ENCODE results near the gene NXPH4. TPM values are rescaled to one million over a fixed set of nuclear protein-coding genes. Genes with fewer than 3 reads are reported as not detected.
A peak's percentile ranks its signal among the peaks of the same experiment; 100 is the strongest.

The NXPH4 gene
- total RNA-seq, 4 donors from 2014 or later: not detected

- Histone ChIP-seq H3K27ac (no peak overlapping the region), H3K9me3 (no peaks in the 10 kb centered on the region), H3K27me3 (peaks cover 19 to 24% (median 23%) of the 10 kb centered on the region in 3 donors), H3K36me3 (no peaks in the 10 kb centered on the region), H3K4me1 (peaks cover 6 to 16% of the 10 kb centered on the region in 2 donors), H3K4me3 (no peak overlapping the region)
- in situ Hi-C loops (cut with MboI; ENCODE audit: low sequenced_read_pairs in 4 of 4) (no loop called here), intact Hi-C loops (cut with DNase I; ENCODE audit: low total_unique reads) (loop anchor here (2.0 kb wide), 2 partner anchors 65 to 241 kb away; no protein-coding TSS in a partner anchor)
- DNase-seq (no peak), ATAC-seq (no peak)
- TF ChIP-seq POLR2A (IDR thresholded peaks at IDR 0.05) (no peak), CTCF (IDR thresholded peaks at IDR 0.05 in 4 of 5, conservative IDR thresholded peaks at IDR 0.05 in 1 of 5) (no peak)
These were observed 4.5 kb upstream of the NXPH4 start for GRCh38 chr12:57211791-57212700.

DNA sequence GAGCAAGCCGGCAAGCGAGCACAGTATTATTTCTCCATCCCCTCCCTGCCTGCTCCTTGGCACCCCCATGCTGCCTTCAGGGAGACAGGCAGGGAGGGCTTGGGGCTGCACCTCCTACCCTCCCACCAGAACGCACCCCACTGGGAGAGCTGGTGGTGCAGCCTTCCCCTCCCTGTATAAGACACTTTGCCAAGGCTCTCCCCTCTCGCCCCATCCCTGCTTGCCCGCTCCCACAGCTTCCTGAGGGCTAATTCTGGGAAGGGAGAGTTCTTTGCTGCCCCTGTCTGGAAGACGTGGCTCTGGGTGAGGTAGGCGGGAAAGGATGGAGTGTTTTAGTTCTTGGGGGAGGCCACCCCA, 3.9 kb upstream of the NXPH4 start:
- no peaks in the 10 kb centered on the region for H3K36me3 ChIP-seq
- in situ Hi-C loops (cut with MboI; ENCODE audit: low sequenced_read_pairs in 4 of 4): no loop called here

GRCh38 chr12:57213058-57213715, 3.4 kb upstream of the NXPH4 start:
- H3K36me3 ChIP-seq: no peaks in the 10 kb centered on the region
- H3K4me1 ChIP-seq: peaks cover 6 to 23% of the 10 kb centered on the region in 2 donors
- no peak overlapping the region for H3K4me3 ChIP-seq
- peak; percentile 78 to 98 (median 91) for TF ChIP-seq CTCF (IDR thresholded peaks at IDR 0.05 in 4 of 5, conservative IDR thresholded peaks at IDR 0.05 in 1 of 5)
- no peak for TF ChIP-seq POLR2A (IDR thresholded peaks at IDR 0.05)
- H3K27me3 ChIP-seq: peaks cover 30 to 35% (median 34%) of the 10 kb centered on the region in 3 donors
- DNase-seq: peak; percentile 72 to 85
- H3K9me3 ChIP-seq: no peaks in the 10 kb centered on the region
- in situ Hi-C loops (cut with MboI; ENCODE audit: low sequenced_read_pairs in 4 of 4): no loop called here
- no peak overlapping the region for H3K27ac ChIP-seq
- ATAC-seq: peak; percentile 75 to 78
- intact Hi-C loops (cut with DNase I; ENCODE audit: low total_unique reads): loop anchor here (2.0 kb wide), 2 partner anchors 64 to 240 kb away; no protein-coding TSS in a partner anchor

More for the DNA sequence above, 3.9 kb upstream of the NXPH4 start:
- DNase-seq (no peak), ATAC-seq (no peak)
- Histone ChIP-seq H3K27ac (no peak overlapping the region), H3K9me3 (no peaks in the 10 kb centered on the region), H3K4me3 (no peak overlapping the region), H3K4me1 (peaks cover 6 to 23% of the 10 kb centered on the region in 2 donors), H3K27me3 (peaks cover 25 to 30% (median 29%) of the 10 kb centered on the region in 3 donors)
- TF ChIP-seq POLR2A (IDR thresholded peaks at IDR 0.05) (no peak), CTCF (IDR thresholded peaks at IDR 0.05 in 4 of 5, conservative IDR thresholded peaks at IDR 0.05 in 1 of 5) (no peak)
- intact Hi-C loops (cut with DNase I; ENCODE audit: low total_unique reads): loop anchor here (2.0 kb wide), 2 partner anchors 64 to 240 kb away; no protein-coding TSS in a partner anchor

DNA sequence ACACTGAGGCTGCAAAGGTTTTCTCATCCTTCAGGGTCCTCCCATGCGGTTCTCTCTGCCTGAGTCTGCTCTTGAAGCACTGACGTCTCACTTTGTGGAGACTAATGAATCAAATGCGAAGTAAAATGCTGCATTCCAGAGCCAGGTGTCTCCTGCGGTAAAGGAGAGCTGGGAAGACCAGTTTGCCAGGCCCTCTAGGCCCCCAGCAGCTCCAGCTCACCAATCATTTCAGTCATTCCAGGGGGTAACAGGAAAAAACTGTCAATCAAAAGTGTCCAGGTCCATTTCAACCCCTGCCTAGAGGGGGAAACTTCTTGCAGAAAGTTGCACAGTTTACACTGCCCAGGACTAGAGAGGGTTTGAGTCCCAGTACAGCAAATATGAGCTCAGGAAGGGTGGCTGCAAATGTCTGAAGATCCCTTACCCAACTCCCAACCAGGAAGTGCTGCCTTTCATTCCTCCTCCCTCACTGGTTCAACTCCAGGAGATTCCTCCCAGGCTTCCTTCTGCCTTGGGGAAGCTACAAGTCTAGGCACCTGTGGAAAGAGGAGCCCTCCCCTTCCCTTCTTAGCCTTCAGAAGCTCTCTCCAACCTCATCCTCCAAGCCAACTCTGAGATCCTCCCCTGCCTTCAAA, 2.7 kb upstream of the NXPH4 start:
- peaks cover 6 to 23% of the 10 kb centered on the region in 2 donors for H3K4me1 ChIP-seq
- intact Hi-C loops (cut with DNase I; ENCODE audit: low total_unique reads) (loop anchor here (1.0 to 2.0 kb wide), 3 partner anchors 25 to 239 kb away; no protein-coding TSS in a partner anchor), in situ Hi-C loops (cut with MboI; ENCODE audit: low sequenced_read_pairs in 4 of 4) (no loop called here)
- no peaks in the 10 kb centered on the region for H3K9me3 ChIP-seq
- H3K27me3 ChIP-seq: peaks cover 37 to 42% (median 38%) of the 10 kb centered on the region in 3 donors
- no peaks in the 10 kb centered on the region for H3K36me3 ChIP-seq
- no peak overlapping the region for H3K4me3 ChIP-seq
- TF ChIP-seq CTCF (IDR thresholded peaks at IDR 0.05 in 4 of 5, conservative IDR thresholded peaks at IDR 0.05 in 1 of 5): no peak
- DNase-seq (no peak), ATAC-seq (peak; percentile 2 to 4)
- H3K27ac ChIP-seq: no peak overlapping the region

All from gastrocnemius medialis (tissue), 4 donors.